RPMI7951 (cell line): ENCODE measurements around the gene NUB1. TPM values are rescaled to one million over a fixed set of nuclear protein-coding genes. Genes with fewer than 3 reads are reported as not detected.

Experiments used
- DNase-seq: peaks from one replicate; pipeline ENCODE4 v3.0.0-alpha.2; 2012; ENCODE audit warnings: low read depth
- total RNA-seq: library from RNA; depleted of rRNA; stranded (reverse); fragments of >200 nt; shearing (Covaris generic); gene quantifications from 2 replicates; pipeline ENCODE4 v1.2.3, GENCODE V29; 2014

NUB1 gene
- total RNA-seq, 1 experiment from 2014 or later: 54.4 TPM

GRCh38 chr7:151402029-151402835, 60.6 kb downstream of the NUB1 start:
- DNase-seq: no peak

GRCh38 chr7:151403764-151404163, 62.2 kb downstream of the NUB1 start:
- DNase-seq: no peak

- DNase-seq: peak; percentile 47
Measured at GRCh38 chr7:151404216-151405011, 62.8 kb downstream of the NUB1 start.

GRCh38 chr7:151405056-151405455, 63.4 kb downstream of the NUB1 start:
- DNase-seq: no peak

GRCh38 chr7:151405588-151405987, 64.0 kb downstream of the NUB1 start:
- no peak for DNase-seq

- DNase-seq: no peak
Measured at GRCh38 chr7:151406051-151406875, 64.7 kb downstream of the NUB1 start.

- DNase-seq: no peak
Measured at GRCh38 chr7:151406886-151407583, 65.4 kb downstream of the NUB1 start.

GRCh38 chr7:151408498-151408838, 66.9 kb downstream of the NUB1 start:
- DNase-seq: no peak

GRCh38 chr7:151408839-151409666, 67.4 kb downstream of the NUB1 start:
- no peak for DNase-seq

- no peak for DNase-seq
Measured at GRCh38 chr7:151409667-151410404, 68.2 kb downstream of the NUB1 start, which contains the start of gene WDR86. TSS of gene WDR86 (minus strand) at chr7:151410038. CDS start at chr7:151409589, 449 bp downstream.

GRCh38 chr7:151410405-151411390, 69.1 kb downstream of the NUB1 start:
- DNase-seq: no peak

GRCh38 chr7:151411551-151411950, 69.9 kb downstream of the NUB1 start:
- DNase-seq: no peak

GRCh38 chr7:151412318-151412717, 70.7 kb downstream of the NUB1 start:
- DNase-seq: no peak

GRCh38 chr7:151413241-151413640, 71.6 kb downstream of the NUB1 start:
- DNase-seq: no peak

GRCh38 chr7:151415375-151416105, 73.9 kb downstream of the NUB1 start:
- DNase-seq: no peak

GRCh38 chr7:151416112-151416940, 74.7 kb downstream of the NUB1 start:
- no peak for DNase-seq

GRCh38 chr7:151416941-151417315, 75.3 kb downstream of the NUB1 start:
- DNase-seq: no peak
